Activated CD8-positive, alpha-beta T cell treated with anti-CD3 and anti-CD28 coated beads for 36 hours (primary cell): ENCODE data around the gene PRIMPOL. TPM values are rescaled to one million over a fixed set of nuclear protein-coding genes. Genes with fewer than 3 reads are reported as not detected.
A peak's percentile ranks its signal among the peaks of the same experiment; 100 is the strongest.

ENCODE experiments used
- ATAC-seq: fragments of 200-7000 bp; cut with Tn5 transposase; one replicate; pipeline ENCODE4 v1.10.0; 2021; ENCODE audit warnings: mild to moderate bottlenecking, moderate library complexity
- CTCF ChIA-PET: fragments of 350-600 bp; sonication (Branson Sonifier 250); formaldehyde crosslinking; loops from one replicate; lab custom pipeline; 2021; ENCODE audit warnings: antibody characterized with exemption; lab: Charles Lee
- POLR2A ChIA-PET: fragments of 350-600 bp; sonication (Branson Sonifier 250); formaldehyde crosslinking; loops from one replicate; lab custom pipeline; 2021; ENCODE audit warnings: antibody characterized with exemption; lab: Charles Lee
- DNase-seq: peaks from one replicate; pipeline ENCODE4 v3.0.0-alpha.2; 2020
- H3K27ac Mint-ChIP-seq: one replicate; pipeline ENCODE4 v1.8.0; 2021; ENCODE audit warnings: mild to moderate bottlenecking, mixed read lengths
- H3K27me3 Mint-ChIP-seq: one replicate; pipeline ENCODE4 v1.8.0; 2021; ENCODE audit warnings: mixed read lengths
- H3K36me3 Mint-ChIP-seq: one replicate; pipeline ENCODE4 v1.8.0; 2021; ENCODE audit warnings: low read depth, mixed read lengths
- H3K4me1 Mint-ChIP-seq: one replicate; pipeline ENCODE4 v1.8.0; 2021; ENCODE audit warnings: low read depth, mixed read lengths
- H3K4me3 Mint-ChIP-seq: one replicate; pipeline ENCODE4 v1.8.0; 2021; ENCODE audit warnings: mild to moderate bottlenecking, moderate library complexity, mixed read lengths
- H3K9me3 Mint-ChIP-seq: one replicate; pipeline ENCODE4 v1.8.0; 2021; ENCODE audit warnings: mixed read lengths
- CTCF ChIP-seq: fragments of 200-600 bp; IDR thresholded peaks from one replicate; pipeline ENCODE4 v1.8.0; 2022; ENCODE audit warnings: antibody characterized with exemption, mild to moderate bottlenecking
- intact Hi-C: fragments of 100-400 bp; cut with micrococcal nuclease; formaldehyde crosslinking; loops from one replicate; pipeline ENCODE4 v1.10.0; 2022
- total RNA-seq, 2 experiments: library from RNA; stranded (reverse); gene quantifications; one replicate each; pipeline ENCODE4 v1.2.3, GENCODE V29; 2021

PRIMPOL gene
- total RNA-seq, 2 experiments from 2014 or later, result 16.9 to 17.3 TPM

GRCh38 chr4:184632842-184633241 lies 16.7 kb upstream of the PRIMPOL start:
- Mint-ChIP-seq H3K4me3 (no peak overlapping the region), H3K36me3 (peaks cover 72% of the 10 kb centered on the region), H3K27ac (no peak overlapping the region), H3K9me3 (no peaks in the 10 kb centered on the region), H3K4me1 (peaks cover 5% of the 10 kb centered on the region), H3K27me3 (no peaks in the 10 kb centered on the region)
- ATAC-seq, result no peak
- TF ChIP-seq CTCF, result no peak
- ChIA-PET POLR2A (interaction anchor here (1.2 kb wide), 1 partner anchor 15 kb away, joined by 4 read pairs; no protein-coding TSS in a partner anchor), CTCF (no interaction called here)
- no peak for DNase-seq
- intact Hi-C loops, result no loop called here

GRCh38 chr4:184635381-184635780 lies 14.2 kb upstream of the PRIMPOL start:
- DNase-seq, result no peak
- intact Hi-C loops, result no loop called here
- CTCF ChIA-PET, result interaction anchor here (1.9 kb wide), 1 partner anchor 371 kb away, joined by 8 read pairs; no protein-coding TSS in a partner anchor
- no peaks in the 10 kb centered on the region for H3K27me3 Mint-ChIP-seq
- peaks cover 71% of the 10 kb centered on the region for H3K36me3 Mint-ChIP-seq
- POLR2A ChIA-PET, result interaction anchor here (0.8 to 1.7 kb wide), 3 partner anchors 9 to 281 kb away, joined by 3 to 6 read pairs (median 4); no protein-coding TSS in a partner anchor
- H3K9me3 Mint-ChIP-seq, result no peaks in the 10 kb centered on the region
- ATAC-seq, result no peak
- H3K4me1 Mint-ChIP-seq, result peaks cover 24% of the 10 kb centered on the region
- no peak for TF ChIP-seq CTCF
- H3K27ac Mint-ChIP-seq, result no peak overlapping the region
- no peak overlapping the region for H3K4me3 Mint-ChIP-seq

GRCh38 chr4:184636144-184636543 lies 13.4 kb upstream of the PRIMPOL start:
- no peak overlapping the region for H3K4me3 Mint-ChIP-seq
- peaks cover 71% of the 10 kb centered on the region for H3K36me3 Mint-ChIP-seq
- ATAC-seq (no peak), DNase-seq (no peak)
- no peaks in the 10 kb centered on the region for H3K27me3 Mint-ChIP-seq
- H3K27ac Mint-ChIP-seq, result peak overlapping the region; percentile 20
- H3K9me3 Mint-ChIP-seq, result no peaks in the 10 kb centered on the region
- TF ChIP-seq CTCF, result no peak
- intact Hi-C loops, result no loop called here
- POLR2A ChIA-PET, result interaction anchor here (0.7 to 1.7 kb wide), 3 partner anchors 10 to 97 kb away, joined by 3 to 6 read pairs (median 4); no protein-coding TSS in a partner anchor
- CTCF ChIA-PET, result interaction anchor here (1.9 kb wide), 1 partner anchor 372 kb away, joined by 8 read pairs; no protein-coding TSS in a partner anchor
- H3K4me1 Mint-ChIP-seq, result peaks cover 30% of the 10 kb centered on the region

GRCh38 chr4:184636897-184637296 lies 12.6 kb upstream of the PRIMPOL start:
- H3K36me3 Mint-ChIP-seq, result peaks cover 74% of the 10 kb centered on the region
- CTCF ChIA-PET, result interaction anchor here (0.6 kb wide), 1 partner anchor 100 kb away, joined by 3 read pairs; no protein-coding TSS in a partner anchor
- TF ChIP-seq CTCF, result no peak

GRCh38 chr4:184641022-184641421 lies 8.5 kb upstream of the PRIMPOL start:
- no peak overlapping the region for H3K4me3 Mint-ChIP-seq
- H3K9me3 Mint-ChIP-seq, result no peaks in the 10 kb centered on the region
- no peak overlapping the region for H3K27ac Mint-ChIP-seq
- H3K4me1 Mint-ChIP-seq, result peaks cover 66% of the 10 kb centered on the region
- DNase-seq (no peak), ATAC-seq (no peak)
- peaks cover 75% of the 10 kb centered on the region for H3K36me3 Mint-ChIP-seq
- ChIA-PET CTCF (no interaction called here), POLR2A (interaction anchor here (0.8 kb wide), 1 partner anchor 12 kb away, joined by 3 read pairs; no protein-coding TSS in a partner anchor)
- intact Hi-C loops, result no loop called here
- no peak for TF ChIP-seq CTCF
- no peaks in the 10 kb centered on the region for H3K27me3 Mint-ChIP-seq

More at GRCh38 chr4:184636897-184637296, 12.6 kb upstream of the PRIMPOL start:
- Mint-ChIP-seq H3K27ac (no peak overlapping the region), H3K4me1 (peaks cover 37% of the 10 kb centered on the region), H3K27me3 (no peaks in the 10 kb centered on the region), H3K4me3 (no peak overlapping the region), H3K9me3 (no peaks in the 10 kb centered on the region)
- no peak for DNase-seq
- POLR2A ChIA-PET, result interaction anchor here (0.7 to 1.3 kb wide), 2 partner anchors 96 to 97 kb away, joined by 3 to 4 read pairs; no protein-coding TSS in a partner anchor
- no peak for ATAC-seq
- intact Hi-C loops, result no loop called here
